Cardiac fibroblast (primary cell): Measurements from ENCODE around the gene FBXO34.
A peak's percentile ranks its signal among the peaks of the same experiment; 100 is the strongest.
"Not testable (repeated sequence)": the region's sequence is repeated elsewhere in the genome, so short reads cannot be mapped to it uniquely, and the experiment has no call there.

Source experiments
- DNase-seq, 2 donors: peaks; one replicate each; pipeline versions ENCODE4 v3.0.0 to v3.0.0-alpha.2; 2010; ENCODE audit warnings: low read depth in 2 of 2
- H3K4me3 ChIP-seq, 2 donors: replicated peaks in 1 of 2; 1 replicate in 1 of 2; 2 replicates in 1 of 2; pipeline ENCODE4 v1.5.1; 2011; ENCODE audit warnings: low read depth in 2 of 2, low read length in 2 of 2, mild to moderate bottlenecking in 2 of 2, moderate library complexity in 1 of 2
- TF ChIP-seq, protein P1 (sequence below): IDR thresholded peaks from one replicate; pipeline ENCODE4 v1.5.1; 2011; ENCODE audit warnings: low read depth, mild to moderate bottlenecking, low read length, inconsistent platforms

The FBXO34 gene

GRCh38 chr14:55303691-55304145, 32.5 kb downstream of the FBXO34 start:
- TF ChIP-seq, protein P1, sequence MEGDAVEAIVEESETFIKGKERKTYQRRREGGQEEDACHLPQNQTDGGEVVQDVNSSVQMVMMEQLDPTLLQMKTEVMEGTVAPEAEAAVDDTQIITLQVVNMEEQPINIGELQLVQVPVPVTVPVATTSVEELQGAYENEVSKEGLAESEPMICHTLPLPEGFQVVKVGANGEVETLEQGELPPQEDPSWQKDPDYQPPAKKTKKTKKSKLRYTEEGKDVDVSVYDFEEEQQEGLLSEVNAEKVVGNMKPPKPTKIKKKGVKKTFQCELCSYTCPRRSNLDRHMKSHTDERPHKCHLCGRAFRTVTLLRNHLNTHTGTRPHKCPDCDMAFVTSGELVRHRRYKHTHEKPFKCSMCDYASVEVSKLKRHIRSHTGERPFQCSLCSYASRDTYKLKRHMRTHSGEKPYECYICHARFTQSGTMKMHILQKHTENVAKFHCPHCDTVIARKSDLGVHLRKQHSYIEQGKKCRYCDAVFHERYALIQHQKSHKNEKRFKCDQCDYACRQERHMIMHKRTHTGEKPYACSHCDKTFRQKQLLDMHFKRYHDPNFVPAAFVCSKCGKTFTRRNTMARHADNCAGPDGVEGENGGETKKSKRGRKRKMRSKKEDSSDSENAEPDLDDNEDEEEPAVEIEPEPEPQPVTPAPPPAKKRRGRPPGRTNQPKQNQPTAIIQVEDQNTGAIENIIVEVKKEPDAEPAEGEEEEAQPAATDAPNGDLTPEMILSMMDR: no peak
- H3K4me3 ChIP-seq: no peak overlapping the region
- peak in 1 of 2 donors; percentile 36 for DNase-seq

GRCh38 chr14:55306938-55307589, 35.8 kb downstream of the FBXO34 start:
- no peak overlapping the region for H3K4me3 ChIP-seq
- DNase-seq: no peak
- TF ChIP-seq, protein P1: no peak

DNA sequence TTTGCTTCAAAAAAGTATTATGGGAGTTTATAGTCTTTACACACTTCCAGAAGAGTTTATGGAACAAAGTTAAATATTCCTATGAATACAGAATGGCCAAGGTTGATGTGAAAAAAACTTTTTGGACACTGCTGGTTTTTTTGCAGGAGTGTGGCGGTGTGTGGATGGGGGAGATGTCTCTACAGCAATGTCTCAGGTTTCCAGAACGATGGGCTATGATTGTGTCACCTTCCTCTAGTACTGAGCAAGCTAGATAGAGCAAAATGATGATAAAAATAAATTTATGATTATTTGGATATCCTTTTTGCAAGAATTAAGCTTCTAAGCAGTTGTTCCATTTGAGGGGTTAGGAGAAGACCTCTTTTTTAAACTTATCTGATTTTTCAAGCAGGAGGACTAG, 37.9 kb downstream of the FBXO34 start:
- TF ChIP-seq, protein P1: no peak
- DNase-seq: no peak
- no peak overlapping the region for H3K4me3 ChIP-seq

GRCh38 chr14:55309761-55310365, 38.6 kb downstream of the FBXO34 start:
- TF ChIP-seq, protein P1: no peak
- H3K4me3 ChIP-seq: no peak overlapping the region
- no peak for DNase-seq

GRCh38 chr14:55312379-55313030, 41.3 kb downstream of the FBXO34 start:
- H3K4me3 ChIP-seq, DNase-seq: not testable (repeated sequence)

- TF ChIP-seq, protein P1: no peak
- DNase-seq: no peak
Measured at GRCh38 chr14:55313480-55313879, 42.3 kb downstream of the FBXO34 start.

GRCh38 chr14:55314449-55314848, 43.2 kb downstream of the FBXO34 start:
- DNase-seq: no peak
- H3K4me3 ChIP-seq: no peak overlapping the region
- TF ChIP-seq, protein P1: no peak

More at GRCh38 chr14:55313480-55313879, 42.3 kb downstream of the FBXO34 start:
- H3K4me3 ChIP-seq: no peak overlapping the region
